NCI-H82 treated with DMSO at 0.1 percent for 48 hours (cell line): ENCODE results near the gene RNU6-9.

ENCODE experiments used
- DNase-seq: peaks from one replicate; lab custom pipeline; 2025; ENCODE audit not compliant: unreplicated experiment; lab: John Stamatoyannopoulos, UW

The RNU6-9 gene

GRCh38 chr19:917323-918151 is 24.3 kb downstream of the RNU6-9 start, which contains the start of gene KISS1R:
KISS1R (plus strand) TSS chr19:917333; CDS start chr19:917503, 170 bp downstream.
- no peak for DNase-seq

- no peak for DNase-seq
Observed at GRCh38 chr19:918152-918437, 24.8 kb downstream of the RNU6-9 start.

GRCh38 chr19:918481-919198 is 25.4 kb downstream of the RNU6-9 start:
- no peak for DNase-seq

GRCh38 chr19:919199-920050 is 26.1 kb downstream of the RNU6-9 start:
- no peak for DNase-seq

- DNase-seq, result no peak
Observed at GRCh38 chr19:920051-920864, 27.0 kb downstream of the RNU6-9 start.

- no peak for DNase-seq
Observed at GRCh38 chr19:924553-925086, 31.3 kb downstream of the RNU6-9 start.

GRCh38 chr19:925087-925525 is 31.8 kb downstream of the RNU6-9 start:
- DNase-seq, result no peak

GRCh38 chr19:925526-926322 is 32.4 kb downstream of the RNU6-9 start, which contains the start of gene ARID3A:
ARID3A (plus strand) TSS chr19:926035; CDS start chr19:929529, 3,494 bp downstream.
- peak; percentile 70 for DNase-seq

GRCh38 chr19:926323-926588 is 33.0 kb downstream of the RNU6-9 start:
- DNase-seq, result no peak

GRCh38 chr19:926589-927350 is 33.5 kb downstream of the RNU6-9 start:
- no peak for DNase-seq

- DNase-seq, result no peak
Observed at GRCh38 chr19:927351-927779, 34.1 kb downstream of the RNU6-9 start.

- no peak for DNase-seq
Observed at GRCh38 chr19:927780-928401, 34.6 kb downstream of the RNU6-9 start.

GRCh38 chr19:928471-929202 is 35.4 kb downstream of the RNU6-9 start:
- no peak for DNase-seq

GRCh38 chr19:929203-929890 is 36.1 kb downstream of the RNU6-9 start:
- no peak for DNase-seq

- no peak for DNase-seq
Observed at GRCh38 chr19:929891-930258, 36.6 kb downstream of the RNU6-9 start.

- DNase-seq, result no peak
Observed at GRCh38 chr19:931860-932647, 38.8 kb downstream of the RNU6-9 start.
